Stimulated activated CD4-positive, alpha-beta T cell treated with anti-CD3 and anti-CD28 coated beads, Interleukin-15, amount 100 ng/mL, for 1 hour (primary cell): ENCODE data around the gene CKLF.
A peak's percentile ranks its signal among the peaks of the same experiment; 100 is the strongest.

Experiments
- DNase-seq, 2 donors: peaks; one replicate each; pipeline ENCODE4 v3.0.0-alpha.2; 2020; ENCODE audit warnings: low read depth in 1 of 2, low spot score in 1 of 2

The CKLF gene

DNA sequence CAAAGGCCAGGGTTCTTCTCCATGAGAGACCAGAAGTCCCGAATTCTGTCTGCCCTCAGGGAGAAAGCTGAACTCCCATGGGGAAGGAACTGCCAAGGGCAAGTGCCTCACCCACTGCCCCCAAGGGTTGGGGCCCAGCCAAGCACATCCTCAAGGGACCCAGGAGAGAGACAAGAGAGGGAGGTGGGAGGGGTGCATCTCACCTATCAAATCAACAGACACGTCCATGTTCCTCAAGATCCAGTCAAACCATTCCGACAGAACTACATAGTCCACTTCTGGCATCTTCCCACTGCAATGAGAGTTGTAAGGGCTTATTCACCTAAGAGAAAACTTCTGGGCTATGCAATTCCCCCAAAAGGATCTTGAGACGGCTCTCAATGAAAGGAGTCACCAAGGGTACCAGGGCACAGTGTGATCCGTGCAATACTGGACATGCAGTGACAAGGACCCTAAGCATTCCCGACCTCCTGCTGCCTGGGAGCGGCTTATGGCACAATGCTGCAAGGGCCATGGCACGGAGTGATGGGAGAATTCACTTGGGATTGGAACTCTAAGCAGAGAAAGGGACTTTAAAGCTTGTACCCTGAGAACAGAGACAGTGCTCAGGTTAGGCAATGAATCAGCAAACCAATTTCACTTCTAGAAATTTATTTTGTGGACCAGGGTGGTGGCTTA, 34.7 kb upstream of the CKLF start:
- DNase-seq = no peak

DNA sequence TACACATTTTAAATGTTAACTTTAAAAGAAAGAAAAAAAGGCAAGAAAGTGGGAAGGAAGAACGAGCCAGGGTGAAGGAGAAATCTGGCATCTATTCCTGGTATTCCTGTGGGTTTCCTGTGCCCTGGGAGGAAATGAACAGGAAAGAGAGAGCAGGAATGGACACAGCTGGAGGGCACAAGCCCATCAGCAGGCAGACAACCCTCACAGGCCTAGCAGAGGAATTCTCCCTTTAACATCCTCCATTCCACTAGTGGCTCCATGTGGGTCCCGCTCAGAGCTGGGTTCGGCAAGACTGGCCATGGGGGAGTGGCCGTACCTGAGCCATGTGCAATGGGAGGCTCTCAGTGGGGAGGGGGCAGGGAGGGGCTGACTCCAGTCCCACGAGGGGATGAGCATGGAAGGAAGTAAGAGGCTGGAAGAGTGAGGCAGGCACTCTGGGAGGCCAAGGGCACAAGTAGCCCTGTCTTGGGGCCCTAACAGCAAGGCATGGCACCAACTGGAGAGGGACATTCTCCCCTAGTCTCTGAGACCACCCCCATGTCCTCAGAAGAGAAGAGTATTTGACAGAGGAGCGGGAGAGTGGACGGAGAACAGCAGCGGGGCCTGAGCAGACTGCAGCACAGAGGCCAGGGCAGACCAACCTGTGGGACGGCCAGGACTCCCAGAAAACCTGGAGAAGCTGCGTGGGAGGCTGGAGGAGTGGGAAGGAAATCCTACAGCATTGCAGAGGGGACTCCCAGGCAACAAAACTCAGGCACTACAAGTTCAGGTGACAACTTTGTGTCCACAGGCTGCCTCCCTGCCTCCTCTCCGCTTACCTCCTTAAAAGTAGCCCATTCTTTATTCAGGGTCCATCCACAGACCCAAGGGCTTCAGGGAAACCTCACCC, 32.6 kb upstream of the CKLF start:
- no peak for DNase-seq

DNA sequence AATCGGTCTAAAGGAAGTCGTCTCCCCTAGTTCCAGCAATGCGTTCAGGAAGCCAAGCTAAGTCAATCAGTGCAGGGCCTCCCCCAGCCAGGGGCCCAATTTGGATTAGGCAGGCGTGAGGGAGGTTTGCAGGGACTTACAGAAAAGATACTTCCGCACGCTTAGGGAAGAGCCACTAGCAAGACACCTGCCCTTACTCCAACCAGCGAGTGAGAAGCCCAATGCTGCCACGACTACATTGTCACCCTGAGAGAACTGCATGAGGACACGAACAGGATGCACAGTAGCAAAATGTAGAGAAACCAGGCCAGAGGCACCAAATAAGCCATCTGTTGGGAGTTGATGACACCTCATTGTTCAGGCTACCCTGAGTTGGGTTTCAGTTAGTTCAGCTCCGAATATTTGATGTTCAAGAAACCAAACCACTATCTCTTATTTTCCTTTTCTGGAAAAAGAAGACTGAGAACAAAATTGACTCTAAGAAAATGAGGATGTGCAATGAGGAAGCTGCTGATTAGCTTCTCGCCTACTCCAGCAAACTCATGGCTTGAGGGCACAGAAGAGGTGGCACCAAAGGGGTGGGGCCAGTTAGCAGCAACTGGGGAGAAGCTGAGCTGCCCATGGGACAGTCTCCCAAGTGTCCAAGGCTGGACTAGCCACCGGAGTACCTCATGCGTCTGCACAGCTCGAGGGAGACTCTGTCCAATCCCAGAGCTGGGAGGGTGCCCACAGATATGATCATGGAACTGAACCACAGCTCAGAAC, 31.8 kb upstream of the CKLF start:
- DNase-seq = no peak

DNA sequence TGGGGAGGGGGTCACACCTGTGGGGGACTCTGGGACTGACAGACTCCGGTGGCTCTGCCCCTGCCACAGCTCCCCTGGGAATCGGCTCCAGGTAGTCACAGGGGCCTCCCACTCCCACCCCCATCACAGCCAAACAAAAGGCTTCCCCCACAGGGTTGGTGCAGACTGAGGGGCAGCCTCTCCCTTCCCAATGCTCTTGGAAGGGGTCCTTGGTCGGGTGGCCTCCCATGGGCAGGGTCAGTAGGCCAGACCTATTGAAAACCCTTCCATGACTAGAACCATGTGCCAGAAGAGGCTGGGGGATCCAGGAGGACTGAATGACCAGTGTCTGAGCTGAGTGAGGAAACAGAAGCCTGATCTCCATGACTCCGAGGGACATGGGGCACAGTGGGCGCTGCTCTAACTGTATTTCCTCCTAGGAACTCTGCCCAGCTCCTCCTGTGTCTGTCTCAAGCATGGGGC, 31.1 kb upstream of the CKLF start:
- DNase-seq = no peak

DNA sequence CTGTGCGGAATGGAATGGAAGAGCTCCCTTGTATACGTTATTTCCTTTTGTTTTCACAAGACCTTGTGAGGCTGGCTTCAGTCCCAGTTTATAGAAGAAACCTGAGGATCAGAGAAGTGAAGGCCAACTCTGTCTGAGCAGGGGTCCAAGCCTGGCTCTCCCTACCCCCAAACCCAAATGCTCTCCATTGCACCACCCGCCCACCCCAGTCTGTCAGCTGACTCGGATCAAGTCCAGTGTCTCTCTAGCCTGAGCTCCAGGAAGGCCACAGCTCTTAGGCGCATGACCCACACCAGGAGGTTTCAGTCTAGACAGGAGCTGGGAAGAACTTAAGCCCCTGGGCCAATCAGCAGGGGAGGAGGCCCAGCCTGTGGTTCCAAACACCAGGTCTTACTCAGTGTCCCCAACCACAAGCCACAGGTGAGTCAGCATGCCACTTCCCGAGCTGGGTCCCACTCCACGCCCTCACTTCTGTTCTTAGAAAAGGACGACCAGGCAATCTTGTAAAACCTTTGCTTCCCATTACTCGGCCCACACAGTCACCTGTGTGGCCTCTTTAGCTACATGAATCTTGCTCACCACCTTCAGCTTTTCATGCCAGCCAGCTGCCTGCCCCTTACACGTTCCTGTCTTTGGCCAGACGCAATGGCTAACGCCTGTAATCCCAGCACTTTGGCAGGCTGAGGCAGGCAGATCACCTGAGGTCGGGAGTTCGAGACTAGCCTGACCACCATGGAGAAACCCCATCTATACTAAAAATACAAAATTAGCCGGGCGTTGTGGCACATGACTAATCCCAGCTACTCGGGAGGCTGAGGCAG, 30.2 kb upstream of the CKLF start:
- peak; percentile 73 to 75 for DNase-seq

DNA sequence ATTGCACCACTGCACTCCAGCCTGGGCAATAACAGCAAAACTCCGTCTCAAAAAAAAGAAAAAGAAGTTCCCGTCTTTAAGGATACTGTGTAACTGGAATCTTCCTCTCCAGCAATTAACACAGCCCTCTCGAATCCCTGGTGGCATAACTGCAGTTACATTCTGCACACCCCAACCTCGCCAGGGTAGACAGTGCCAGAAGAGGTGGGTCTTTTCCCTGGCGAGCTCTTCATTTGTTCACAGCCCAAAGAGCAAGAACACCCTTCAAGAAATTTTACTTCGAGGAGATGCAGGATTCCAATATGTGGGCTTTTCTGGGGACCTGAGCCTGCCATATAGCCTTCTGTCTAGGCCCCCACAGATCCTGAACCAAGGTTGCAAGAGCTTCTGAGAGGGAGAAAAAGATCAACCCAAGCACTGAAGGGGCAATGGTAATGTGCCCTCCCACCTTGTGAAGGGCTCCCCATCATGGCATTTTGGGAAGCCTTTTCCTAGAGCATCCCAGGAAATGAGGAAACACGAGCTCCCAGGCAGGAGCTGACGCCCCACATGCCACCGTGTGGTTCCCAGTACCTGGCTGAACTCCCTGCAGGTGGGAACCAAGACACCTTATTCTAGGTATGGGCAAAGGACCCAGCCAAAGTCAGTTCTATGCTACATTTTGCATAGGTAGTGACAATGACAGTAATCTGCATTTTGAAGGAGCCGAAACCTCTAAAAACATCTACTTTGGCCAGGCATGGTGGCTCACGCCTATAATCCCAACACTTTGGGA, 29.4 kb upstream of the CKLF start:
- DNase-seq = no peak

DNA sequence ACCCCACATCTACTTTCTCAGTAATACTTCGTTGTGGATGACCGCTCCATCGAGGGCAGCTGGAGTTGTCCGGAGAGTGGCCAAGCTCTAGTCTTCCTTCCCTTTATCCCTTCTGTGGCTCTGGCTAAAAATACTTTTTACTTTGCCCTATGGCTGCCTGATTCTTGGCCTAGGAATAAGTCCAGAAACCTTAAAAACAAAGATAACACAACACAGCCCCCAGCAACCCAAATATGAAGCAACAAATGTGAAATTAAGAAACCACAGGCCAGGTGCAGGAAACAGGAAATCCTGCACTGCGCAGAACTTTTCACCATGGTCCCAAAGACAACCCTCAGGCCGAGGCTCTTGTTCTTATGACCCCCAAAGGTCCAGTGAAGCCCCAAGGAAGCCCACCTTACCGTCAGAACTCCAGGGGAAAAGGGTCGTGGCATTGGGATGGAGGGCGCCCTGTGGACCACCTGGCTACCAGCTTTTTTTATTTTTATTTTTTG, 28.5 kb upstream of the CKLF start:
- DNase-seq = no peak

DNA sequence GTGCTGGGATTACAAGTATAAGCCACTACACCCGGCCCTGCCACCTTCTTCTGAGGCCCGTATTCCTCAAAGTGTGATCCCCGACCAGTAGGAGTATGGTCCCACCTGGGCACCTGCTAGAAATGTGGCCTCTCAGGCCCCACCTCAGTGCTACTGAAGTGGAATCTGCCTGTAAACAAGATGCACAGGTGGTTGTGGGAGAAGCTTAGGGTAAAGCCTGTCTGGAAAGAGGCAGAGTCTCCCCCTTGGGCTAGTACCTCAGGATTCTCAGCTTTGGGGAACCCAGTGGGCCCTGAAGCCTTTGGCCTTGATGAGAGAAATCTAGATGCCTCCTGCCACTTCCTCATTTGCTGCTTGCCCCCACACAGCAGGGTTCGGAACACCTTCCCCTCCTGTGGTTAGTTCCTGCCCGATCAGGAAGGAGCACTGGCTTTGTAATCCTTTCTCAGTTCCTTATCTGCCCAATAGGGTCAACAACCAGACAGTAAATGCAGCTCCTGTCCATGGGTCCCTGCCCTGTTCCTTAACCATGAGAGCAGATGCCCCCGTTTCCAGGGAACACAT, 27.7 kb upstream of the CKLF start:
- no peak for DNase-seq

DNA sequence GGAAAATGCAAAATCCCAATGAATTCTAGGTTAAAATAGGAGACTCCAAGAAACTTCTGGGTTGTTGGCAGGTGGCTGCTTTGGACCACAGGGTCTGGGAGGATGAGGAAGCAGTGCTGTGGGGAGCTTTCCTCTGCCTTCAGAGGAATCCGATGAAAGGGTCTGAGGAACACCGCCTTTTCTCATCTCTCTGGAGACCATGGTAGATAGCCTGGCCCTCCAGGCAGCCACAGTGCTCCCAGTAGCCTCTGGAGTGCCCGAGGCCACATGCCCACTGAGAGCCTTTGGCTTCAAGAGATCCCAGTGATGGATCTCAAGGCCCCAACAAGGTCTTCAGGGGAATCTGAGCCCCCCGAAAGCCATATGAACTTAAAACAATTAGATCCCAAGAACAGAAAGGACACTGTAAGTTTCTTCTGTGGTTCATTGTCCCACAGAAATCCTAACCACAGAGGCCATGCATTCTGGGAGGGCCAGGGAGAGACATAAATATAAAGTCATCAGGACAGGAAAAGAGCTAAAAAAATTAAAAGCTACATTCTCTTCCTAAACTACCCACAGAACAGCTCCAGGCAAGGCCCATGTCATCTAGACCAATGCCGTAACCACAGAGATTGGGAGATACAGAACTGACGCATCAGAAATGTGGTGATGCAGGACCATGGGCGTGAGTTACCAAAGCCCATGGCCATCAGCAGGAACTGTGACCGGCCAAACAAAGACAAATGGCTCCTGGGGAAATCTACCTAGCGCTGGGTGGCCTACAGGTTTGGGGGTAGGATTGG, 26.8 kb upstream of the CKLF start:
- DNase-seq = no peak

DNA sequence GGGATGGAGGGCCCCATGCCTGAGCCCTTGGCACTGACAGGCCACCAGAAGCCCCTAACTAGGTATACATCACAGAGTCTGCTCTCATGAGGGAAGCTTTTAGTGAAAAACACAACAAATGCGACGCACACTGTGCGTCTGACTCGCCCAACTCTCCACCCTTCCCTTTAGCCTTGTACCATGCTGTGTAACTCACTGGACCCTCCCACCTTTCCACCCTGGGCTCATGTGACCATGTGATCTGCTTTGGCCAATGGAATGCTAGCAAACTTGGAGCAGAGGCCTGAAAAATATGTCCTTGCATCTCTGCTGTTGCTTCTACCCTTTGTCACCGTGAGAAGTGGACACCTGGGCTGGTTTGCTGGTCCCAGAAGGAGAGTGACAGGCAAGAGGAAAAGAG, 24.1 kb upstream of the CKLF start:
- no peak for DNase-seq

DNA sequence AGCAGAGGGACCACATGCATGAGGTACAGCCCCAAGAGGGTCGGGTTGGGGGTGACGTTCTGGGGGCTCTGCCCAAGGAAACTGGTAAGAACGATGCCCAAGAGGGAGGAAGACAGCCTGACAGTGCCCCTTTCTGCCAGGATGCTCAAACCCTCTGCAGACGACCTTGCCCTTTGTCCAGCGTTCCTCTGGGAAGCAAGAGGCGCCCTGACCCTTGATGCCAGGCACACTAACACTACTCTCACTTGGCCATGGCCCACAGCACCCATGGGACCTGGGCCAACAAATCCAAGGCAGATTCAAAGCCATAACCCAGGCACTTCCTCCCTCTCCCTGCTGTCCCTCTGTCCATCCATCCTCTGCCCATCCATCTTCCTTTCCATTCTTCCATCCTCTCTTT, 22.9 kb upstream of the CKLF start:
- DNase-seq = no peak

DNA sequence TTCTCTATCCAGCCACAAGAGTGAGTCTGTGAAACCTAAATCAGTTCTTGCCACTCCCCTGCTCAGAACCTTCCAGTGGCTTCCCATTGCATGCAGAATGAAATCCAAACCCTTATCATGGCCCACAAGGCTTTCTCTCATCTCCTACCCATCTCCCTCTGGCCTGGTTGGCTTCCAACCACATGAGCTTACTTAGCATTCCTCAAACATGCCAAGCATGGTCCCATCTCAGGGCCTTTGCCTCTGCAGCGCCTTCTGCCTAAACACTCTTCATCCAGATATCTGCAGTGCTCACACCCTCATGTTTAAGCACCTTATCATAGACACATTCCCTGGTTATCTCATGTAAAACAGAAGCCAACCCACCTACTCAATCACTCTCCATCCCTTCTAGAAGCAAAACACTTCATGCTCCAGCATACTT, 18.0 kb upstream of the CKLF start:
- no peak for DNase-seq

DNA sequence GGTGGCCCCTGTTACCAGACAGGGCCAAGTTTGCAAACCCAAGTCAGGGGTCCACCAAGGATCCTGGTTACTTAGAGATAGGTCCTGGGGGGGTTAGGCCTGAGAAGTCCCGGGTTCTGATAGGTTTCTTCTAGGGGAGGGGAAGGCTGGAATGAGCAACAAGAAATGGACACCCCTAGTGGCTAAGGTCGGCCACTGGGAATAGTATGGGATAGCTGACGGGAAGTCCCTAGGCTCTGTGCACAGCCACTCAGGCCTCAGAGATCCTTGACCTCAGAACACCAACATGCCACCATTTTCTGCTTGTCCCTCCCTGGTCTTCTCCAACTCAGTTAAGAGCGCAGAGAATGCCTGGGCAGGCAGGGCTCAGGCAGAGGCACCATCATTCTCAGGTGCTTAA, 15.9 kb upstream of the CKLF start:
- DNase-seq = no peak

DNA sequence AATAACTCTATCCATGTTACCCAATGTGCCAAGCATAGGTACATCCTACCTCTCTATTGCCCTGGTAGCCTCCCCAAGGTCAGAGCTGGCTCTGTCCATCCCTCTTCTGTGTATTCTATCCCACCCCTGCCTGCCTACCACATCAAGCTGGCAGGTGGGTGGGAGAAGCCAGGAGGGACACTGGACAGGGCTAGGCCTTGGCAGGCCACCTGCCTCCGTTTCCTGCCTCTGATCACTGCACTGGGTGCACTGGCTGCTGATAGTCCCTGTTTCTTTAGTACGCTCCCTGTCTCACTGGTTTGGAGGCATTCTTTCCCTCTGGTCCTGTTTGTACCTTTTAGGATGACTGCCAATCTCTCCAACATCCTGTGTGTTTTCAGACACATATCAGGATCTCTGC, 15.1 kb upstream of the CKLF start:
- DNase-seq = no peak

DNA sequence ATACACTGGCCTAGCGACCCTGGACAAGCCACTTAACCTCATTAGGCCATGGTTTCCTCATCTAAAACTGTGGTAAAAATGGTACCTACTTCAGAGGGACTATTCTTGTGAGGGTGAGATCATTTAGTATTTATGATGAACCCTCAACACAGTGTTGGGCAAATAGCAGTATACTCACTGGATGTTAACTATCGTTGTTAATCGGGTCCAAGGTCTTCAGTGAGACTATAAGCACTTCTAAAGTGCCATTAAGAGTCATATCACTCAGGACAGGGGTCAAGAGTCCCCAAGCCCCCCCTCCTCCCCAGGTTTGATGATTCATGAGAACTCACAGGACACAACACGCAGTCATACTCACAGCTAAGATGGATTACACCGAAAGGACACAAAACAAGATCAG, 13.5 kb upstream of the CKLF start:
- no peak for DNase-seq

DNA sequence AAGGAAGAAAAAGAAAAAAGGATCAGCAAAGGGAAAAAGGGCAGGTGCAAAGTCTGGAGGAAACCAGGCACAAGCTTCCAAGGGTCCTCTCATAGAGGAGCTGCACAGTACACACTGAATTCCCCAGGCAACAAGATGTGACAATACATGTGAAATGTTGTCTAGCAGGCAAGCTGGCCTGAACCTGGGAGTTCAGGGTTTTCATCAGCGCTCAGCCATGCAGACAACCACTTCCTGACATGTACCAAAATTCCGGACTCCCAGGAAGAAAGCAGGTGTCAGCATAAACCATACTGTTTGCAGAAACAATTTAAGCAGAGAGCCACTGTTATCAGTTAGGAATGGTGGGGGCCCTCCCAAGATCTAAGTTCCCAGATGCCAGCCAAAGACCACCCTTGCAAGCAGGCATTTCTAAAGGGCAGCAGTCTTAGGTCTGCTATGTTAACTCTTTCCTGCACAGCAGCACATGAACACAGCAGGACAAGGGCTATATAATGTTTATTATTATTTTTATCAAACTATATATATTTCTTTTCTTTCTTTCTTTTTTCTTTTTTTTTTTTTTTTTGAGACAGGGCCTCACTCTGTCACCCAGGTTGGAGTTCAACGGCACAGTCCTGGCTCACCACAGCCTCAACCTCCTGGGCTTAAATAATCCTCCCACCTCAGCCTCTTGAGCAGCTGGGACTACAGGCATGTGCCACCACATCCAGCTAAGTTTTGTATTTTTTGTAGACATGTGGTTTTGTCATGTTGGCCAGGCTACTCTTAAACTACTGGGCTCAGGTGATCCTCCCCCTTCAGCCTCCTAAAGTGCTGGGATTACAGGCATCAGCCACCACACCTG, 12.5 kb upstream of the CKLF start:
- no peak for DNase-seq

DNA sequence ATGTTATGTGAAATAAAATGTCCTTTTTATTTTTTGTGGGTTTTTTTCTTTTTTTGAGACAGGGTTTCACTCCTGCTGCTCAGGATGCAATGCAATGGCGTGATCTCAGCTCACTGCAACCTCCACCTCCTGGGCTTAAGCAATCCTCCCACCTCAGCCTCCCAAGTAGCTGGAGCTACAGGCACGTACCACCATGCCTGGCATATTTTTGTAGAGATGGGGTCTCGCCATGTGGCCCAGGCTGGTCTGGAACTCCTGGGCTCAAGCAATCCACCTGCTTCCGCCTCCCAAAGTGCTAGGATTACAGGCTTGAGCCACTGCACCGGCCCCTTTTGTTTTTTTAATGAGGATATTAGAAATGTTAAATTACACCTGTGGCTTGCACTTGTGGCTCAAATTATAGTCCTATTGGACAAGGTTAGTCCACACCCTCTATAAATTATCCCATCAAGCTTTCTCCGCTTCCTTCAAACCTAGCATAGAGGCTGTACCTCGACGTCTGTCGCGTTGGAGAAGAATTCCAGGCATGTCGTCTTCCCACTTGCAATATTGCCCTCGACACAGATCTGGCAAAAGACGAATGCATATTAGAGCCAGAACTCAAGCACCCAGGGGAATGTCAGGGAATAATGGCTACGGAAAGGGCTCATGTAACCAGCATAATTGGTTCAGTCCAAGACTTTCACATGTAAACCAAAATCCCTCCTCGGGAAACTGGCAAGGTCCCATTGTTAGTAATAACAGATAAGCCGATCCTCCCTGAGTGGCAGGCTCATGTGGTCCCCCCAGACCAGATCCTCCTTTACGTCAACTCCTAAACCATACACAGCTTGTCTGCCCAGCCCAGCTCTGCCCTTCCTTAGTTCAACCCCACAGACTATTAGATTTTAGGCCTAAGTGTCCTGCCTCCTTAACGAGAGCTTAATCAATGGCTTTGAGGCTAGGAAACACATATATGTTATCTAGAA, 10.7 kb upstream of the CKLF start:
- no peak for DNase-seq
